Measurements from ENCODE around the gene PATL2.

DNA sequence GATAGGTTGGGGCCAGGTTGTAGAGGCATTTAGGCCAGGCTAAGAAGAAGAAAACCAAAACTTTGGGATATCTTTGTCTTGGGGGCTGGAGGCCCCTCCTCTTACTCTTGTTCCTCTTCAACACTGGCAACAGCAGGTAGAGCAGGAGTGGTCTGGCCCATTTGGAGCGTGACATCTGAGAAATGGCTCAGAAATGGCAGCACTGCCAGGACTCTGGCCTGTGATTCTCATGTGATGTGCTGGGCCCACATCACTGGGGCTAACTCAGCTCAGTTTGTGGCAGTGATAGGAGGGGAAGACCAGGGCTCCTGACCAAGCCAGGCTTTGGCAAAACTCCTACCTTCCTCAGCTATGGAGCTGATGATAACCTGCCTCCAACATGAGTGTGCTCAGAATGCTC is 18.5 kb downstream of the PATL2 start:
- TF ChIP-seq, protein P1, sequence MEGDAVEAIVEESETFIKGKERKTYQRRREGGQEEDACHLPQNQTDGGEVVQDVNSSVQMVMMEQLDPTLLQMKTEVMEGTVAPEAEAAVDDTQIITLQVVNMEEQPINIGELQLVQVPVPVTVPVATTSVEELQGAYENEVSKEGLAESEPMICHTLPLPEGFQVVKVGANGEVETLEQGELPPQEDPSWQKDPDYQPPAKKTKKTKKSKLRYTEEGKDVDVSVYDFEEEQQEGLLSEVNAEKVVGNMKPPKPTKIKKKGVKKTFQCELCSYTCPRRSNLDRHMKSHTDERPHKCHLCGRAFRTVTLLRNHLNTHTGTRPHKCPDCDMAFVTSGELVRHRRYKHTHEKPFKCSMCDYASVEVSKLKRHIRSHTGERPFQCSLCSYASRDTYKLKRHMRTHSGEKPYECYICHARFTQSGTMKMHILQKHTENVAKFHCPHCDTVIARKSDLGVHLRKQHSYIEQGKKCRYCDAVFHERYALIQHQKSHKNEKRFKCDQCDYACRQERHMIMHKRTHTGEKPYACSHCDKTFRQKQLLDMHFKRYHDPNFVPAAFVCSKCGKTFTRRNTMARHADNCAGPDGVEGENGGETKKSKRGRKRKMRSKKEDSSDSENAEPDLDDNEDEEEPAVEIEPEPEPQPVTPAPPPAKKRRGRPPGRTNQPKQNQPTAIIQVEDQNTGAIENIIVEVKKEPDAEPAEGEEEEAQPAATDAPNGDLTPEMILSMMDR (IDR thresholded peaks at IDR 0.05) = no peak
- TF ChIP-seq POLR2A (IDR thresholded peaks at IDR 0.05) = no peak

Measured in right lobe of liver (tissue), 4 donors.